Stimulated activated CD4-positive, alpha-beta T cell treated with anti-CD3 and anti-CD28 coated beads, Interleukin-1b, Interleukin-23, amount 100 ng/mL, for 48 hours (primary cell): ENCODE measurements around the gene CRAMP1.
"Not testable (repeated sequence)": the region's sequence is repeated elsewhere in the genome, so short reads cannot be mapped to it uniquely, and the experiment has no call there.

Experiments
- DNase-seq: peaks from one replicate; pipeline ENCODE4 v3.0.0-alpha.2; 2020

CRAMP1 gene

DNA sequence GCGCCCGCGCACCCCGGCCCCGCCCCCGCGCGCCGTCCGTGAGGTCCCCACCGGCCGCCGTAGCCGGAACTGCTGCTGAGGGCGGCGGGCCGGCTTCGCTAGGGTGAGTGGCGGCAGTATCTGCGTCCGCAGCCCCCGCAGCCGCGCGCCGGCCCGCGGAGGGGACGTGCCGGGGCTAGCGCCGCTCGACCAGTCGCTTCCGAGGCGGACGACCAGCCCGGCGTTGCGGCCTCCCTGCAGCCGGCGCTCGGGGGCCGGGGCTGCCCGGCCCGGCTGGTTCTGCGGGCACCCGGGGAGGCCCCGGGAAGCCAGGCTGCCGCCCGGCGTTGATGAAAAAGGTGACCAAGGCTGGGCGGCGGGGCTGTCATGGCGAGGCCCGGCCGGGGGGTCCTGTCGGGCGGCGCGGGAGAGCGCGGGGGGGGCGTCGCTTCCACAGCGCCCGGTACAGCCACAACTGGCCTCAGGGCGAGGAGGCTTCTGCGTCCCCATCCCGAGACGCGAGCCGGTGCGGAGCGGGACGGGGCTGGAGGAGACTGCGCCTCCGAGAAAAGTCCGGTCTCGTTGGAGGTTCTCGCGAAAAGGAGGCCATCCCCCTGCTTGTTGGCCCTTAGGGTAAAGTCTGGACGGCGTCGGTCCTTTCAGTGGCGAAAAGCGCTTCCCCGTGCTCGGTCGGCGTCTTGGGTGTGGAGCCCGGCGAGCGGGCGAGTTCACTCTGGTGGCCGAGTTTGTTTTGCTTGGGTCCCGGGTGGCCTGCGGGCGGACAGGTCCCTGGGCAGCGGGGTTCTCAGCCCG is at the start of gene CRAMP1:
TSS of gene CRAMP1 (plus strand) at position 41 of the 792 bp plus-strand sequence. CDS start 2,280 bp downstream, outside the sequence.
- DNase-seq = no peak

- DNase-seq = no peak
These were observed 48.4 kb upstream of the CRAMP1 start for GRCh38 chr16:1563786-1564185.

DNA sequence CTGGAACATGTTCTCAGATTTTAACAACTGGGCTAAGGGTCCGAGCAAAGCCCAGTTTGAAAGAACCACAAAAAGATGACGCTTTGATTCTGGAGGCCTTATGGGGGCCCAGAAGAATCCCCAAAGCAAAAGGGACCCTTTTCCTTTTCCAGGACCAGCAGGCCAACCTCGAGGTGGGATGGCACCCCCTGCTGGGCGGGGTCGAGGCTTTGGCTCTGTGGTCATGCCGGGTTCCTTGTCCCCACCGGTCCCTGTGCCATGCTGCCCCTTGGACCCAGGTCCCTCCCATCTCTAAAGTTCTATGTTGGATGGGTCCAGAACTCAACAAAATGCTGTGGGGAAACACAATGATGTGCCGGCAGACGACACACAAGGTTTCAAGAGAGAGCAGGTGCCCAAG is 47.8 kb upstream of the CRAMP1 start:
- DNase-seq = no peak

GRCh38 chr16:1565083-1565805 is 46.9 kb upstream of the CRAMP1 start:
- DNase-seq = no peak

DNA sequence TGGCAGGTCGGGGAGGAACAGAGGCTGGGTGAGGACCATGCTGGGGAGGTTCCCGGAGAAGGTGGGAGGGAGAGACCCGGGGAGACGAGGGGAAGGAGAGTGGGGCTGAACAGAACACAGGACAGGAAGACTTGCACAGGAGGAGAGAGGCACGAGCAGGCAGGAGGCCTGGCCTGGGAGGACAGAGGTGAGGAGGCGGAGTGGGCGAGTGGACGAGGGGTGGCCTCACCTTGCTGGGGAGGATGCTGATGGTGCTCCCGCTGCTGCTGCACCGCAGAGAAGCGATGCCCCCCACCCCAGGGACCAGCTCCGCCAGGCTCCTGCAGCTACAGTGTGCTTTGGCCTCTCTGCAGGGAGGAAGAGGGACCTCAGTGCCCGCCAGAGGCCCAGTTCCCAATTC is 44.2 kb upstream of the CRAMP1 start:
- no peak for DNase-seq

DNA sequence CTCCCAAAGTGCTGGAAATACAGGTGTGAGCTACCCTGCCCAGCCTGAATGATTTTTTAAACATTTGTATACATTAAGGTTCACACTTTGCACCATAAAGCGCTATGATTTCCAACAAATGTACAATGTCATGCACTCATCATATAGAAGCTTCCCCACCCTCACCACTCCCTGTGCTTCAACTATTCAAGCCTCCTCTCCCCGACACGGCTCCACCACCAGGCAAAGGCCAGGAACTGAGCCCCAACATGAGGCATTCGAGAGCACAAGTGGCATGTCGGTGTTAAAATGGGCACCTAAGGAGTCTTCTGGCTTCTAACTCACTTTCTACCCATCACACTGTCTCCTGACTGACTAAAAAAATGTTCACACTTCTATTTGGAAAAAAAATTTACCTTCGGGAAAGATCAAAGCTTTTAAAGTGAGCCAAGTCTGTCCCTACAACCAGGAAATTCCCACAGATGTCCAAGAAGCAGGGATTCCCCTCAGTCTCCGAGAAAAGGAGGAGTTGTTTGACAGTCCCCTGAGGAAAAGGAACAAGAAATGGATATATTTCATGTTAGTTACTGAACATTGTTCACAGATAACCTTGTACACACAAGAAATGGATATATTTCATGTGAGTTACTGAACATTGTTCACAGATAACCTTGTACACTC is 41.0 kb upstream of the CRAMP1 start:
- DNase-seq = no peak

GRCh38 chr16:1572673-1573072 is 39.5 kb upstream of the CRAMP1 start:
- DNase-seq = no peak

GRCh38 chr16:1573301-1573700 is 38.9 kb upstream of the CRAMP1 start:
- no peak for DNase-seq

DNA sequence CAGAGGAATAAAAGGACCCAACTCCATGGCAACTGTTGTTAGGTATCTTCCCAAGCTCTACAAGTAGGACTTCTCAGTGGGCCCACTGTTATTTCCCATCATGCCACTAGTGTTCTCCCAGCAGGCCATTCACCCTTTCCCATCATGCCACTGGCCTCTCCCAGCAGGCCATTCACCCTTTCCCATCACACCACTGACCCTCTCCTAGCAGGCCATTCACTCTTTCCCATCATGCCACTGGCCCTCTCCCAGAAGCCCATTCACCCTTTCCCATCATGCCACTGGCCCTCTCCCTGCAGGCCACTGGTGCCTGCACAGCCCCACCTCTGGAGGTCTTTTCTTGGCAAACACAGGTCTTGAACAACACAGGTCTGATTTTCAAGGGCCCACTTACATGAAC is 36.6 kb upstream of the CRAMP1 start:
- no peak for DNase-seq

GRCh38 chr16:1579214-1579613 is 32.9 kb upstream of the CRAMP1 start:
- no peak for DNase-seq

GRCh38 chr16:1580256-1580655 is 31.9 kb upstream of the CRAMP1 start:
- DNase-seq = no peak

DNA sequence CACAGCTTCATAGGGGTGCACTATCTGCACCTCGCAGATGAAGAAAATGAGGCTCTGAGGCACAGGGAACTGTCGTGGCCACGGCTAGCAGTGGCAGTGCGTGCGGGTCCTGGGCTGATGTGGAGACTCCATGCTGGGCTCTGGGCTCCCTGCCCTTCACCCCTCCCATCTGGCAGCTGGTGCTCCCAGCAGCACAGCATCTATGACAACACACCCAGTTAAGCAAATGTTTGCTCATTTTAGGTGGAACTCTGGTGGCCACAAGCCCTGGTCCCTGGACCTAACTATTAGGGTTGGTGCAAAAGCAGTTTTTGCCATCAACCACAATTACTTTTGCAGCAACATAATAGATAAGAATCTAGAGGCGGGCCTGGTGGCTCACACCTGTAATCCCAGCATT is 31.2 kb upstream of the CRAMP1 start:
- no peak for DNase-seq

DNA sequence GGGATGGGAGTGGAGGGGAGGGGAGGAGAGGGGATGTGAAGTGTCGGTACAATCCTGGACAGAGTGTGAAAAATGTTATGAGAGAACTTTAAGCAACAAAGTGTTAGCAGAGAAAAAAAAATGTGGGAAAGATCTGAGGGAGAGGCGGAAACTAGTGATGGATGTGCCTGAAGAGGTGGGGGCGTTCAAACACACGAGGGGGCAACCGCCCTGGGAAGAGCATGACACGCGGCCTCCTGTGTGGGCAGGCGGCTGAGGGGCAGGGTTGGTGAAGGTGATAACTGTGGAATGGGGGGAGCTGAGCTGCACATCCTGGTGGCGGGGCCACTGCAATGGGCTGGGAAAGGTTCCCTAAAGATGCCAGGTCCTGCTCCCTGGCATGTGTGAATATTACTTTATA is 30.4 kb upstream of the CRAMP1 start:
- no peak for DNase-seq

- no peak for DNase-seq
These were observed 29.0 kb upstream of the CRAMP1 start for GRCh38 chr16:1583180-1583579.

- DNase-seq = no peak
These were observed 27.2 kb upstream of the CRAMP1 start for GRCh38 chr16:1584926-1585484.

DNA sequence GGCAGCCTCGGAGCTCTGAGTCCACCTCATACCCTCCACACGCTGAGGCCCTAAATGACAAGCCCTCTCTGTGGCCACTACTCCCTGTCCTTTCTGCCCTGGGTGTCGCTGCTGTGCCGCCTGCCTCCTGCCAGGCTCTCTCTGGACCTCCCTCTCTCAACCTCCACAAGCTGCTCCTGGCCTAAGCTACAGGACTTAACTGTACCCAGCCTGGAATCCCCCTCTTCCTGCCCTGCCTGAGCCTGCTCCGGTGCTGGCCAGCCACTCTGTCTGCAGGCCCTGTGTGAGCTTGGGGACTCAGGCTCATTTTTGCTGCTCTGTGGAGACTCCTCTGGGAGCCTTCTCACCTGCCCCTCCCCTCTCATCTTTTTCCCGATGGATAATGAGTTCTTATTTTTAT is 21.8 kb upstream of the CRAMP1 start:
- DNase-seq = no peak

DNA sequence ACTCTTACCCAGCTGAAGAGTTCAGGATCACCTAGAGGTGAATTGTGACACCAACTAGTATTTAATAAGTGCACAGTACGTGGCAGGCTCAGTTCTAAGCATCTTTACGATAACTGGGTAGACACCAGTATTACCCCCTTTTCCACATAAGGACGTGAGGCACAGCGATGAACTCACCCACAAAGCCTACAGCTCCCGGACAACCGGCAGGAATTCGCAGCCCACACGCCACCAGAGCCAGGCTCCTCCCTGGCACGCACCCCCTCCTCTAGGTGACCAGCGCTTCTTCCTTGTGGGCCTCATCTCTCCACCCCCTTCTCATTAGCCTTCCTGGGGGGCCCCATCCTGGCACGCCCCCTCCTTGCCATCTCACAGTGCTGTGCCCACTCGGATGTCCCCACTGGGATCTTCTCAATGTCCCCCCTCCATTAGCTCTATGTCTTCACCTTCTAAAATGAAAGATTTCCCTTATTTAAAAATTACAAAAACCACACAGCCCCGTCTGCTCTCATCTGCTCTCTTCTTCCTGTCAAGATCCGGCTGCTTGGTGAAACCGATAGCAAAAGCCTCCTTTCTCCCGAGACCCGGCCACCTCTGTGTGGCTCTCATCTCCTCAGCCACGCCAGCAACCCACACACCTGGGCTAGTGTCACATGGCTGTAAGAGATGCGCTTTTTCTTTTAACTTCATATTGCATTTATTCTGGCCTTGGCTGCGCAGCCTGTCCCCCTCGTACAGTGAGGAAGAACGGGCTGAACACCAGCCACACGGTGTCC is 21.0 kb upstream of the CRAMP1 start:
- DNase-seq = no peak

DNA sequence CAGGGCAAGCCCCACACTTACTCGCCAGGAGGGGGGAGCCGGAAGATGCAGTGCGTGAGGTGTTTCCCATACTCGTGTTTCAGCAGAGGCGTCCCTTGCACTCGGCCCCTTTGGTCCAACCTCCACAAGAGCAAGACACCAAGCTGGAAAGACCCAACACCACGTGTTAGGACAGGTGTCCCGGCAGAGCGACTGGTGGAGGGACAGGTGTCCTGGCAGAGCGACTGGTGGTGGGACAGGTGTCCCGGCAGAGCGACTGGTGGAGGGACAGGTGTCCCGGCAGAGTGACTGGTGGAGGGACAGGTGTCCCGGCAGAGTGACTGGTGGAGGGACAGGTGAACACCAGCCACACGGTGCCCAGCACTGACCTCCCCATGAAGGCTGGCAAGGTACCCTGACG is 19.7 kb upstream of the CRAMP1 start:
- DNase-seq = no peak

GRCh38 chr16:1595511-1595910 is 16.6 kb upstream of the CRAMP1 start:
- not testable (repeated sequence) for DNase-seq

GRCh38 chr16:1596516-1596915 is 15.6 kb upstream of the CRAMP1 start:
- no peak for DNase-seq

GRCh38 chr16:1597154-1597553 is 15.0 kb upstream of the CRAMP1 start:
- DNase-seq = no peak

- DNase-seq = no peak
These were observed 11.1 kb upstream of the CRAMP1 start for GRCh38 chr16:1601031-1601430.

DNA sequence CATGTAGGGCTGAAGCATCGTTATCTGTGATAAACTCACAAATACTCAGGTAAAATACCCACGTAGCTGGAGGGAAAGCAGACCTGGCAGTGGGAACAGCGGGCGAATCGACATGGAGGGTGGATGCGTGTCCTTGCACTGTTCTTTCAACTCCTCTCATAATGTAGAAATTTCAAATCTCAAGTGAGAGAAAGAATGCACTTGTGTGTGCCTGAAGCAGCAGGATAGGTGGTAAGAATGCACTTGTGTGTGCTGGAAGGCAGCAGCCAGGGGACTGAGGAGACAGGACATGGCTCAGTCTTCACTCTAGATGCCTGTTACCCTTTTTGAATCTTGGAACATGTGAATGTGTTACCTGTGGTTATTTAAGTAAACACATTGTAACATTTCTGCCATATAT is 10.7 kb upstream of the CRAMP1 start:
- no peak for DNase-seq
